Measurements from ENCODE around the gene DNMBP.

DNA sequence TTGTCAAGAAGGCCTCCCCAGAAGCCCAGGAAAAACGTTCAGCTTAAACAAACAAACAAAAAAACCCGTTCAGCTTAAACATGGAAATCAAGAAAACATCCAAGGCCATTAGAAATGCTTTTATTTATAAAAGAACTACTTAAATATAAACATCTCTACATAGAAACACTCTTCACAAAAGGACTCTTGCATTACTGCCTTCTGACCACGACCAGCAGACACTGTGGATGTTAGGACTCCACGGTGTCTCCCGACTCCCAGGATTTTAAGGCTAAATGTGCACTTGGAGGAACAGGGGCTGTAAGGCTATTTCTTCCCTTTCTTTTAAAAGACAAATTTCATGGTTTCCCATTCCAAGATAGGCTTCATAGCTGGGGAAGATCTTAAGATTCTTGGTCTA, 134.3 kb downstream of the DNMBP start:
- TF ChIP-seq CTCF (IDR thresholded peaks at IDR 0.05) = no peak
- no peak for TF ChIP-seq POLR2A (IDR thresholded peaks at IDR 0.05)

All from stomach (tissue), 4 donors.